Brain microvascular endothelial cell (primary cell): ENCODE results near the gene SLC9C1.

Source experiments
- DNase-seq: peaks from one replicate; pipeline ENCODE4 v3.0.0-alpha.2; 2020
- H3K27ac ChIP-seq: fragments of 250-450 bp; sonication (Bioruptor Pico); 2 replicates; pipeline ENCODE4 v1.5.1; 2020; ENCODE audit warnings: mild to moderate bottlenecking, moderate library complexity
- H3K27me3 ChIP-seq: fragments of 250-450 bp; sonication (Bioruptor Pico); replicated peaks from 2 replicates; pipeline ENCODE4 v1.5.1; 2020; ENCODE audit warnings: mild to moderate bottlenecking
- H3K36me3 ChIP-seq: fragments of 250-450 bp; sonication (Bioruptor Pico); replicated peaks from 2 replicates; pipeline ENCODE4 v1.5.1; 2020; ENCODE audit warnings: mild to moderate bottlenecking
- H3K4me3 ChIP-seq: 2 replicates; pipeline ENCODE4 v1.5.1; 2011; ENCODE audit warnings: low read depth, mild to moderate bottlenecking, control low read depth, low read length, moderate library complexity
- CTCF ChIP-seq: IDR thresholded peaks from 2 replicates; pipeline ENCODE4 v1.5.1; 2011; ENCODE audit warnings: low read depth, mild to moderate bottlenecking, moderate library complexity, low read length, control low read depth, inconsistent platforms; ENCODE audit errors: missing control alignments
- in situ Hi-C: cut with HindIII; loops from 2 replicates; pipeline ENCODE4 v1.10.0; 2017; ENCODE audit warnings: low sequenced_read_pairs, low pct_ligation_motif_present

The SLC9C1 gene

GRCh38 chr3:112338021-112338726 lies 44.2 kb upstream of the SLC9C1 start:
- DNase-seq = no peak
- H3K36me3 ChIP-seq = no peaks in the 10 kb centered on the region
- H3K27ac ChIP-seq = no peak overlapping the region
- in situ Hi-C loops = no loop called here
- H3K4me3 ChIP-seq = no peak overlapping the region
- TF ChIP-seq CTCF = no peak
- H3K27me3 ChIP-seq = no peaks in the 10 kb centered on the region

- no peak overlapping the region for H3K27ac ChIP-seq
- H3K36me3 ChIP-seq = no peaks in the 10 kb centered on the region
- no peak for DNase-seq
- no peaks in the 10 kb centered on the region for H3K27me3 ChIP-seq
- TF ChIP-seq CTCF = no peak
- no peak overlapping the region for H3K4me3 ChIP-seq
- in situ Hi-C loops = no loop called here
Observed at GRCh38 chr3:112335434-112335781, 41.4 kb upstream of the SLC9C1 start.

- Histone ChIP-seq H3K36me3 (no peaks in the 10 kb centered on the region), H3K27me3 (no peaks in the 10 kb centered on the region), H3K4me3 (peak overlapping the region; percentile 71), H3K27ac (no peak overlapping the region)
- in situ Hi-C loops = no loop called here
- DNase-seq = no peak
- no peak for TF ChIP-seq CTCF
Observed at GRCh38 chr3:112334691-112335433, 40.8 kb upstream of the SLC9C1 start.

GRCh38 chr3:112333381-112334317 lies 39.6 kb upstream of the SLC9C1 start:
- H3K36me3 ChIP-seq = no peaks in the 10 kb centered on the region
- peak overlapping the region; percentile 36 for H3K27ac ChIP-seq
- in situ Hi-C loops = no loop called here
- DNase-seq = no peak
- no peaks in the 10 kb centered on the region for H3K27me3 ChIP-seq
- H3K4me3 ChIP-seq = peak overlapping the region; percentile 71
- TF ChIP-seq CTCF = no peak

GRCh38 chr3:112333002-112333380 lies 39.0 kb upstream of the SLC9C1 start, which contains the start of gene CD200:
TSS of gene CD200 (plus strand) at chr3:112333156. CDS start at chr3:112333213, 57 bp downstream.
- DNase-seq = peak; percentile 26
- H3K27me3 ChIP-seq = no peaks in the 10 kb centered on the region
- H3K4me3 ChIP-seq = peak within 1 kb of the TSS; percentile 71
- H3K27ac ChIP-seq = peak within 1 kb of the TSS; percentile 36
- in situ Hi-C loops = no loop called here
- no peak for TF ChIP-seq CTCF
- H3K36me3 ChIP-seq = no peaks in the 10 kb centered on the region
